HEK293T (cell line): ENCODE measurements around the gene CXCL1.

ENCODE experiments used
- CTCF ChIA-PET: fragments of 350-600 bp; formaldehyde crosslinking; extraction: SDS; loops from one replicate; lab custom pipeline; 2021; ENCODE audit warnings: antibody characterized with exemption, inconsistent platforms; lab: Yijun Ruan, JAX
- POLR2A ChIA-PET: fragments of 350-600 bp; formaldehyde crosslinking; extraction: SDS; loops from one replicate; lab custom pipeline; 2020; ENCODE audit warnings: antibody characterized with exemption, inconsistent platforms; lab: Yijun Ruan, JAX
- DNase-seq: peaks from one replicate; pipeline ENCODE4 v3.0.0; 2012; ENCODE audit warnings: mixed read lengths; ENCODE audit errors: extremely low spot score
- ARNT ChIP-seq: fragments of 450-650 bp; IDR thresholded peaks from 2 replicates; pipeline ENCODE4 v1.6.1; 2017; ENCODE audit warnings: mild to moderate bottlenecking
- BHLHE40 ChIP-seq: fragments of 450-650 bp; IDR thresholded peaks from 2 replicates; pipeline ENCODE4 v1.6.1; 2016; ENCODE audit warnings: mild to moderate bottlenecking, moderate library complexity, borderline replicate concordance
- CTBP1 ChIP-seq: fragments of 450-650 bp; IDR thresholded peaks from 2 replicates; pipeline ENCODE4 v1.6.1; 2016; ENCODE audit warnings: borderline replicate concordance
- ELF4 ChIP-seq: fragments of 450-650 bp; IDR thresholded peaks from 2 replicates; pipeline ENCODE4 v1.6.1; 2017; ENCODE audit warnings: antibody characterized with exemption
- FOXA1 ChIP-seq: fragments of 450-650 bp; IDR thresholded peaks from 2 replicates; pipeline ENCODE4 v1.6.1; 2016; ENCODE audit warnings: mild to moderate bottlenecking
- FOXK2 ChIP-seq: fragments of 450-650 bp; IDR thresholded peaks from 2 replicates; pipeline ENCODE4 v1.6.1; 2016; ENCODE audit warnings: mild to moderate bottlenecking
- FOXM1 ChIP-seq: fragments of 450-650 bp; IDR thresholded peaks from 2 replicates; pipeline ENCODE4 v1.6.1; 2017; ENCODE audit warnings: mild to moderate bottlenecking, borderline replicate concordance
- HDGF ChIP-seq: fragments of 450-650 bp; IDR thresholded peaks from 2 replicates; pipeline ENCODE4 v1.6.1; 2017; ENCODE audit warnings: antibody characterized with exemption, borderline replicate concordance
- L3MBTL2 ChIP-seq: fragments of 450-650 bp; conservative IDR thresholded peaks from 2 replicates; pipeline ENCODE4 v1.6.1; 2016; ENCODE audit warnings: mild to moderate bottlenecking
- LEF1 ChIP-seq: fragments of 450-650 bp; IDR thresholded peaks from 2 replicates; pipeline ENCODE4 v1.6.1; 2017; ENCODE audit warnings: mild to moderate bottlenecking, borderline replicate concordance
- NFRKB ChIP-seq: fragments of 450-650 bp; IDR thresholded peaks from 2 replicates; pipeline ENCODE4 v1.6.1; 2016; ENCODE audit warnings: mild to moderate bottlenecking, moderate library complexity
- SP1 ChIP-seq: fragments of 450-650 bp; IDR thresholded peaks from 2 replicates; pipeline ENCODE4 v1.6.1; 2017
- SUZ12 ChIP-seq: fragments of 450-650 bp; IDR thresholded peaks from 2 replicates; pipeline ENCODE4 v1.6.1; 2016; ENCODE audit warnings: mild to moderate bottlenecking
- TARDBP ChIP-seq: fragments of 450-650 bp; IDR thresholded peaks from 2 replicates; pipeline ENCODE4 v1.6.1; 2016
- ZNF384 ChIP-seq: fragments of 450-650 bp; IDR thresholded peaks from 2 replicates; pipeline ENCODE4 v1.6.1; 2016
- TF ChIP-seq, protein P1 (sequence below): fragments of 450-650 bp; IDR thresholded peaks from 2 replicates; pipeline ENCODE4 v1.6.1; 2016

The CXCL1 gene

DNA sequence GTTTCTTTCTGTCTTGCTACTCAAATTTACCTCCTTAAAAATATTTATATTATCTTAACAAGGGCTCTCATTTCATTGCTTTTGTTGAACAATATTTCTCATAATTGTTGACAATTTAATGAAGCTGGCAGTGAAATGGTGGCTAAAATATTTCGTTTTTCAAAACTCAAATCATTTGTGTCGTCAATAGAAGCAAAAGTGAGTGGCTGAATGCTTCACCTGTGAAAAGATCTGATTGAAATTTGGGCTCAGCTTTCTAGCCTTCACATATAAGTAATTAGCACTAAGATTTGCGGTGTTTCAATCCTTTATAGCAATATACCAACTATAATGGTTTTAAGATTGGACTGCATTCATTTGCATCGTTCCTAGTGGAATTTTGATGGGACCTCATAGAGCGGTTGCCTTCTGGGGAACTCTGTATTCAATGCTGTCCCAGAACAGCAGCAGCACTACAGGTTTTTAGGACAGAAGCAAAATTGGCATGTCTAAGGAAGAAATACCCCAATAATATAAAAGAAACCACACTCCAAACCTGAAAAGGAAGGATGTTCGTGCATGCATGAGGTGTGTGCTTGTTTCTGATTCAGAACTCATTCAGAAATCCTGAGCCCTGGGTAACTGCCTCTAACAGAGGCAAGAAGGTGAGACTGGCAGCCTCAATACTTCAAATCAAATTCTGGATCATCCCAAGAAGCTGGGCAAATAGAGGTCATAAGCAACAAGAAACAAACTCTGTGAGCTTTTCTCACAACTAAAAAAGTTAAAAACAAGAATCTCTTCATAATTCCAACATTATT, 2.5 kb downstream of the CXCL1 start:
- DNase-seq, result no peak
- no peak for TF ChIP-seq NFRKB
- TF ChIP-seq TARDBP, result no peak
- POLR2A ChIA-PET, result no interaction called here
- CTCF ChIA-PET, result interaction anchor here (0.6 to 0.7 kb wide), 2 partner anchors 34 to 133 kb away, joined by 3 read pairs; no protein-coding TSS in a partner anchor

DNA sequence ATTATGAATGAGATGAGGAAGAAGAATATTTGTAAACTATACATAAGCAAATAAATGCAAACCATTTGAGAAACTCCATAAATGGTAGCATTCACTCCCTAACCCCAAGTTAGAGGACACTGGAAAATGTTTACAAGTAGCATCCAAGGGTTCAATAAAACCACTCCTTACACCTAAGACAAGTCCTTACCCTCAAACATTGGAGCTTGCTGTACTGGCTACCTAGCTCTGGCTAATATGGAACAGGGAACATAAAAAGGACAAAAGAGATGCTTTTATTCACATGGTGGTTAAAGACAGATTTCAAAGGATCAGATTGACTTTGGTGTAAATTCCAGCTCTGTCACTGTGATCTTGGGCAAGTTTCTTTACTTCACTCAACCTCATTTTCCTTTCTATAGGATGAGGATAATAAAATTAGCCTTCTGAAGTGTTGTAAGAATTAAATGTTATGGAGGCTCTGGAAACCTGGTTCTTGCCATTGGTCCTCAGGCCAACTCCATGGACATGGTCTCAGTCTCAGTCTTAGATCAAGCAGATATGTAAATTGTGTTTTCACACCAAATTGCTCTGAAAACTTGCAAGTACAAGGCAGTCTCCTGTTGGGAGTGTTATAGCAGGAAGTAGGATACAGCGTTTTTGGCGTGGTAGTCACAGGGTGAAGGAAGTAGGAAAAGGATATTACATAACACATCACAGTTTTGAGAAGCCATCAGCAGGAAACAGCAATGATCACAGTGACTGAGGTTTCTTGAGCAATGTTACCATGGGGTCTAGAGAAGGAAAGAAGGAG, 3.3 kb downstream of the CXCL1 start:
- ChIA-PET CTCF (interaction anchor here (0.6 to 0.7 kb wide), 2 partner anchors 35 to 133 kb away, joined by 3 read pairs; no protein-coding TSS in a partner anchor), POLR2A (no interaction called here)
- DNase-seq, result no peak
- TF ChIP-seq CTBP1, result no peak
- TF ChIP-seq LEF1, result no peak
- TF ChIP-seq, protein P1, sequence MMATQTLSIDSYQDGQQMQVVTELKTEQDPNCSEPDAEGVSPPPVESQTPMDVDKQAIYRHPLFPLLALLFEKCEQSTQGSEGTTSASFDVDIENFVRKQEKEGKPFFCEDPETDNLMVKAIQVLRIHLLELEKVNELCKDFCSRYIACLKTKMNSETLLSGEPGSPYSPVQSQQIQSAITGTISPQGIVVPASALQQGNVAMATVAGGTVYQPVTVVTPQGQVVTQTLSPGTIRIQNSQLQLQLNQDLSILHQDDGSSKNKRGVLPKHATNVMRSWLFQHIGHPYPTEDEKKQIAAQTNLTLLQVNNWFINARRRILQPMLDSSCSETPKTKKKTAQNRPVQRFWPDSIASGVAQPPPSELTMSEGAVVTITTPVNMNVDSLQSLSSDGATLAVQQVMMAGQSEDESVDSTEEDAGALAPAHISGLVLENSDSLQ, result no peak
- no peak for TF ChIP-seq HDGF
- TF ChIP-seq ELF4, result no peak
- TF ChIP-seq SP1, result no peak
- TF ChIP-seq FOXM1, result no peak
- TF ChIP-seq L3MBTL2, result no peak
- TF ChIP-seq ARNT, result no peak
- TF ChIP-seq TARDBP, result no peak
- no peak for TF ChIP-seq SUZ12
- TF ChIP-seq FOXA1, result no peak
- no peak for TF ChIP-seq NFRKB
- TF ChIP-seq ZNF384, result no peak
- TF ChIP-seq FOXK2, result no peak
- no peak for TF ChIP-seq BHLHE40

GRCh38 chr4:73874386-73874785, 5.2 kb downstream of the CXCL1 start:
- CTCF ChIA-PET, result no interaction called here
- POLR2A ChIA-PET, result no interaction called here
- DNase-seq, result no peak
- TF ChIP-seq FOXM1, result no peak
- no peak for TF ChIP-seq L3MBTL2
- TF ChIP-seq, protein P1, result no peak
- TF ChIP-seq FOXA1, result no peak
- TF ChIP-seq BHLHE40, result no peak
- no peak for TF ChIP-seq SP1
- TF ChIP-seq LEF1, result no peak
- TF ChIP-seq ARNT, result no peak
- TF ChIP-seq HDGF, result no peak
- TF ChIP-seq CTBP1, result no peak
- no peak for TF ChIP-seq FOXK2
- no peak for TF ChIP-seq NFRKB
- no peak for TF ChIP-seq ELF4
- TF ChIP-seq TARDBP, result no peak
- no peak for TF ChIP-seq SUZ12
- TF ChIP-seq ZNF384, result no peak

- POLR2A ChIA-PET, result no interaction called here
- DNase-seq, result no peak
- CTCF ChIA-PET, result no interaction called here
- TF ChIP-seq ZNF384, result no peak
- TF ChIP-seq SP1, result no peak
- TF ChIP-seq NFRKB, result no peak
- TF ChIP-seq, protein P1, result no peak
- no peak for TF ChIP-seq CTBP1
- TF ChIP-seq ELF4, result no peak
- no peak for TF ChIP-seq L3MBTL2
- TF ChIP-seq FOXM1, result no peak
- TF ChIP-seq FOXA1, result no peak
- no peak for TF ChIP-seq LEF1
Observed at GRCh38 chr4:73875401-73875800, 6.2 kb downstream of the CXCL1 start.

DNA sequence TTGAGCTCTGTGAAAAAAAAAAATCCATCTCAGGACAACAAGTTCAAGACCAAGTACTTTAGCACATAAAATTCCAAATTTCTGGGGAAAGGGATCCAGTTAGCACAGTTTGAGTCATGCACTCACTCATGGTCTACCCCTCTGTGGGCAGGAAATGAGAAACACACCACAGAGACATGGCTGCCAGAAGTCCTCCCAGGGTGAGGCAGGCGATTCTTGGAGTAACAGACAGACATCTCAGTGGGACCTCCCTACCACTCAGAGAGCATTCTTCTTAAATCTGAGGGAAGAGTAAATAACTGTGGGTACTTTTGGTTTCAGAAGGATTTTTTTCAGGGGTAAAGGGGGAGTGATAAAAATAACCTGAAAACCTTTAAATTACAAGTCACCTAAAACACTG, 14.1 kb downstream of the CXCL1 start:
- ChIA-PET POLR2A (no interaction called here), CTCF (no interaction called here)
- TF ChIP-seq SP1 (no peak), HDGF (no peak), LEF1 (no peak), CTBP1 (no peak), FOXA1 (no peak), L3MBTL2 (no peak), FOXK2 (no peak), BHLHE40 (no peak), FOXM1 (no peak), NFRKB (no peak), ARNT (no peak), SUZ12 (no peak)
- TF ChIP-seq, protein P1, result no peak
- no peak for DNase-seq
